Mesothelial cell of epicardium (in vitro differentiated cells): Measurements from ENCODE around the gene INPP4B. TPM values are rescaled to one million over a fixed set of nuclear protein-coding genes. Genes with fewer than 3 reads are reported as not detected.

ENCODE experiments used
- DNase-seq, 2 experiments: peaks; one replicate each; pipeline ENCODE4 v3.0.0; 2021; ENCODE audit warnings: low spot score in 2 of 2; ENCODE audit not compliant: unreplicated experiment in 2 of 2
- H3K27ac Mint-ChIP-seq: 2 replicates; pipeline ENCODE4 v1.8.0; 2021; ENCODE audit warnings: mixed read lengths
- H3K27me3 Mint-ChIP-seq: 2 replicates; pipeline ENCODE4 v1.8.0; 2021; ENCODE audit warnings: low read depth, mixed read lengths
- H3K36me3 Mint-ChIP-seq: 2 replicates; pipeline ENCODE4 v1.8.0; 2021; ENCODE audit warnings: mixed read lengths
- H3K4me1 Mint-ChIP-seq: 2 replicates; pipeline ENCODE4 v1.8.0; 2021; ENCODE audit warnings: mixed read lengths
- H3K4me3 Mint-ChIP-seq: 2 replicates; pipeline ENCODE4 v1.8.0; 2021; ENCODE audit warnings: mild to moderate bottlenecking, moderate library complexity, mixed read lengths
- H3K9me3 Mint-ChIP-seq: 2 replicates; pipeline ENCODE4 v1.8.0; 2021; ENCODE audit warnings: mixed read lengths
- CTCF ChIP-seq: fragments of 200-600 bp; sonication (generic); IDR thresholded peaks from one replicate; pipeline ENCODE4 v1.5.0; 2021; ENCODE audit warnings: antibody characterized with exemption; ENCODE audit not compliant: unreplicated experiment
- total RNA-seq: library from RNA; stranded (reverse); gene quantifications from 3 replicates; pipeline ENCODE4 v1.2.1, GENCODE V29; 2021

The INPP4B gene
- total RNA-seq, 1 donor from 2014 or later, result 35.4 TPM

- DNase-seq, result no peak
- Mint-ChIP-seq H3K27me3 (no peaks in the 10 kb centered on the region), H3K4me3 (no peak overlapping the region), H3K4me1 (peaks cover 5% of the 10 kb centered on the region), H3K27ac (no peak overlapping the region), H3K36me3 (peaks cover 18% of the 10 kb centered on the region), H3K9me3 (peaks cover 35% of the 10 kb centered on the region)
- no peak for TF ChIP-seq CTCF
Observed at GRCh38 chr4:142615324-142615665, 230.8 kb downstream of the INPP4B start.

- H3K9me3 Mint-ChIP-seq, result peaks cover 29% of the 10 kb centered on the region
- no peaks in the 10 kb centered on the region for H3K27me3 Mint-ChIP-seq
- no peak overlapping the region for H3K27ac Mint-ChIP-seq
- peaks cover 14% of the 10 kb centered on the region for H3K36me3 Mint-ChIP-seq
- no peak overlapping the region for H3K4me3 Mint-ChIP-seq
- H3K4me1 Mint-ChIP-seq, result peaks cover 5% of the 10 kb centered on the region
- DNase-seq, result no peak
- TF ChIP-seq CTCF, result no peak
Observed at GRCh38 chr4:142614621-142615323, 231.3 kb downstream of the INPP4B start.

- peaks cover 26% of the 10 kb centered on the region for H3K36me3 Mint-ChIP-seq
- no peak overlapping the region for H3K4me3 Mint-ChIP-seq
- H3K4me1 Mint-ChIP-seq, result no peaks in the 10 kb centered on the region
- no peaks in the 10 kb centered on the region for H3K27me3 Mint-ChIP-seq
- DNase-seq, result no peak
- no peak overlapping the region for H3K27ac Mint-ChIP-seq
- H3K9me3 Mint-ChIP-seq, result peaks cover 43% of the 10 kb centered on the region
- no peak for TF ChIP-seq CTCF
Observed at GRCh38 chr4:142607976-142608375, 238.1 kb downstream of the INPP4B start.

GRCh38 chr4:142600952-142601351 lies 245.1 kb downstream of the INPP4B start:
- DNase-seq, result no peak
- no peak for TF ChIP-seq CTCF
- H3K27ac Mint-ChIP-seq, result no peak overlapping the region
- H3K9me3 Mint-ChIP-seq, result peaks cover 58% of the 10 kb centered on the region
- no peak overlapping the region for H3K4me3 Mint-ChIP-seq
- peaks cover 11% of the 10 kb centered on the region for H3K4me1 Mint-ChIP-seq
- H3K36me3 Mint-ChIP-seq, result peaks cover 35% of the 10 kb centered on the region
- no peaks in the 10 kb centered on the region for H3K27me3 Mint-ChIP-seq

GRCh38 chr4:142598132-142598531 lies 248.0 kb downstream of the INPP4B start:
- H3K27me3 Mint-ChIP-seq, result no peaks in the 10 kb centered on the region
- H3K27ac Mint-ChIP-seq, result no peak overlapping the region
- TF ChIP-seq CTCF, result no peak
- no peak for DNase-seq
- H3K4me1 Mint-ChIP-seq, result peaks cover 11% of the 10 kb centered on the region
- no peak overlapping the region for H3K4me3 Mint-ChIP-seq
- H3K9me3 Mint-ChIP-seq, result peaks cover 35% of the 10 kb centered on the region
- peaks cover 16% of the 10 kb centered on the region for H3K36me3 Mint-ChIP-seq
